ENCODE data around the gene IMPG2.

IMPG2 gene

GRCh38 chr3:101243285-101244211, 76.8 kb downstream of the IMPG2 start:
- ChIA-PET POLR2A (no interaction called here), CTCF (no interaction called here)

DNA sequence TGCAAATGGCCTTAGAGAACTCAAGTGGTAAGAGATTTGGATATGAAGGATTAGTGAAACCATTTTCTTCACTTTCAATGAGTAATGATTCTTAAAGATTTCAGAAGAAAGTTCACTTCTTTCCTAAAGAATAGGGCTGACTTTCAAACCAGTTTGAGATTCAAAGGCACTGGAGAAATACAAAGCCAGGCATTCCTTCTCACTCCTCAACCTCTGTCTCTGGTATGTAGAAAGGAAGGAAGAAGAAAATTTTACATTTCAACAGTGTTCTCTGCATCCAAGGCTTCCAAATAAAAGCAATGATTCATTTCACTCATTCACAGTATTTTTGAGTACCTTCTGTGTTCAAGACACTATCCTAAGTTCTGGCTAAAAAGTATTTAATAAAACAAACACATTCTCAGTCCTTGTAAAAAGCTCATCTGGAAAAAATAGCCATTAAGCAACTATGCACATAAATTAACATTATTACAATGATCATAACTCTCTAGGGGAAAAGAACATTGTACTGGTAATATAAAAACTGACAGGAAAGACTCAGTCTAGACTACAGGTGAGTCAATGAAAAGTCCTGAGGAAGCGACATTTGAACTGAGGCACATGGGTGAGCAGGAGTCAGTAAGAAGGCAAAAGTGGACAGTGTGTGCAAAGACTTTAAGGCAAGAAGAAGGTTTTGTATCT, 79.5 kb downstream of the IMPG2 start:
- ChIA-PET CTCF (no interaction called here), POLR2A (no interaction called here)
- DNase-seq (ENCODE audit: extremely low spot score) = no peak
- TF ChIP-seq TARDBP (IDR thresholded peaks at IDR 0.05) (no peak), CTBP1 (IDR thresholded peaks at IDR 0.05; ENCODE audit: borderline replicate concordance) (no peak)

More at GRCh38 chr3:101243285-101244211, 76.8 kb downstream of the IMPG2 start:
- TF ChIP-seq SP1 (IDR thresholded peaks at IDR 0.05) (no peak), BHLHE40 (IDR thresholded peaks at IDR 0.05; ENCODE audit: borderline replicate concordance) (no peak), HDGF (IDR thresholded peaks at IDR 0.05; ENCODE audit: borderline replicate concordance) (no peak), FOXM1 (IDR thresholded peaks at IDR 0.05; ENCODE audit: borderline replicate concordance) (no peak), SUZ12 (IDR thresholded peaks at IDR 0.05) (no peak), FOXK2 (IDR thresholded peaks at IDR 0.05) (no peak), FOXA1 (IDR thresholded peaks at IDR 0.05) (no peak), CTBP1 (IDR thresholded peaks at IDR 0.05; ENCODE audit: borderline replicate concordance) (no peak)
- no peak for DNase-seq (ENCODE audit: extremely low spot score)

- DNase-seq (ENCODE audit: extremely low spot score) = no peak
- ChIA-PET POLR2A (no interaction called here), CTCF (no interaction called here)
- TF ChIP-seq NFRKB (IDR thresholded peaks at IDR 0.05) = no peak
- TF ChIP-seq BHLHE40 (IDR thresholded peaks at IDR 0.05; ENCODE audit: borderline replicate concordance) = no peak
- no peak for TF ChIP-seq ARNT (IDR thresholded peaks at IDR 0.05)
- no peak for TF ChIP-seq SUZ12 (IDR thresholded peaks at IDR 0.05)
- TF ChIP-seq CTBP1 (IDR thresholded peaks at IDR 0.05; ENCODE audit: borderline replicate concordance) = no peak
- no peak for TF ChIP-seq ZNF384 (IDR thresholded peaks at IDR 0.05)
- TF ChIP-seq FOXA1 (IDR thresholded peaks at IDR 0.05) = no peak
- no peak for TF ChIP-seq FOXM1 (IDR thresholded peaks at IDR 0.05; ENCODE audit: borderline replicate concordance)
Measured at GRCh38 chr3:101235048-101235447, 85.3 kb downstream of the IMPG2 start.

- no peak for DNase-seq (ENCODE audit: extremely low spot score)
- POLR2A ChIA-PET = no interaction called here
- CTCF ChIA-PET = no interaction called here
- TF ChIP-seq LEF1 (IDR thresholded peaks at IDR 0.05; ENCODE audit: borderline replicate concordance) (no peak), SP1 (IDR thresholded peaks at IDR 0.05) (no peak), FOXA1 (IDR thresholded peaks at IDR 0.05) (no peak), ARNT (IDR thresholded peaks at IDR 0.05) (no peak), FOXK2 (IDR thresholded peaks at IDR 0.05) (no peak), TARDBP (IDR thresholded peaks at IDR 0.05) (no peak), SUZ12 (IDR thresholded peaks at IDR 0.05) (no peak), NFRKB (IDR thresholded peaks at IDR 0.05) (no peak), FOXM1 (IDR thresholded peaks at IDR 0.05; ENCODE audit: borderline replicate concordance) (no peak), CTBP1 (IDR thresholded peaks at IDR 0.05; ENCODE audit: borderline replicate concordance) (no peak), BHLHE40 (IDR thresholded peaks at IDR 0.05; ENCODE audit: borderline replicate concordance) (no peak), HDGF (IDR thresholded peaks at IDR 0.05; ENCODE audit: borderline replicate concordance) (no peak), ELF4 (IDR thresholded peaks at IDR 0.05) (no peak), ZNF384 (IDR thresholded peaks at IDR 0.05) (no peak), L3MBTL2 (conservative IDR thresholded peaks at IDR 0.05) (no peak)
- TF ChIP-seq, protein P1, sequence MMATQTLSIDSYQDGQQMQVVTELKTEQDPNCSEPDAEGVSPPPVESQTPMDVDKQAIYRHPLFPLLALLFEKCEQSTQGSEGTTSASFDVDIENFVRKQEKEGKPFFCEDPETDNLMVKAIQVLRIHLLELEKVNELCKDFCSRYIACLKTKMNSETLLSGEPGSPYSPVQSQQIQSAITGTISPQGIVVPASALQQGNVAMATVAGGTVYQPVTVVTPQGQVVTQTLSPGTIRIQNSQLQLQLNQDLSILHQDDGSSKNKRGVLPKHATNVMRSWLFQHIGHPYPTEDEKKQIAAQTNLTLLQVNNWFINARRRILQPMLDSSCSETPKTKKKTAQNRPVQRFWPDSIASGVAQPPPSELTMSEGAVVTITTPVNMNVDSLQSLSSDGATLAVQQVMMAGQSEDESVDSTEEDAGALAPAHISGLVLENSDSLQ (IDR thresholded peaks at IDR 0.05) = no peak
Measured at GRCh38 chr3:101230618-101231017, 89.8 kb downstream of the IMPG2 start.

DNA sequence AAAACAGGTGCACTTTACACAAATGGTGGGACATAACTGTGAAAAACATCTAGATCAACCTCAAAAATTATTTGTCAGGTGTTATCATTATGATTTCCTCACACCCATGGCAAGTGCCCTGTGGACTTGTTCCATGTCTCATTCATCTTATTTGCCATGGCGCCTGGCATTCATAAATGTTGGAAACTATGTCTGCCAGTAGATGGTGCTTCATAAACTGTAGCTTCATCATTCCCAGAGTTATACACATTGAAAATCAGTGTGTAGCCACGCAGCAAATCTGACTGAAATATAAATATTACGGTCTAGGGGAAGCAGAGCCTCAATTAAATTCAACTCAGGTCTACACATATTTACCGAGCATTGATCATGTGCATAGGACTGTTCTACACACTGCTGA, 90.7 kb downstream of the IMPG2 start:
- no peak for DNase-seq (ENCODE audit: extremely low spot score)
- POLR2A ChIA-PET = no interaction called here
- TF ChIP-seq FOXM1 (IDR thresholded peaks at IDR 0.05; ENCODE audit: borderline replicate concordance) = no peak
- TF ChIP-seq SP1 (IDR thresholded peaks at IDR 0.05) = no peak
- no peak for TF ChIP-seq ELF4 (IDR thresholded peaks at IDR 0.05)
- no peak for TF ChIP-seq ZNF384 (IDR thresholded peaks at IDR 0.05)
- TF ChIP-seq, protein P1 (IDR thresholded peaks at IDR 0.05) = no peak
- no peak for TF ChIP-seq HDGF (IDR thresholded peaks at IDR 0.05; ENCODE audit: borderline replicate concordance)
- no peak for TF ChIP-seq ARNT (IDR thresholded peaks at IDR 0.05)
- CTCF ChIA-PET = no interaction called here

DNA sequence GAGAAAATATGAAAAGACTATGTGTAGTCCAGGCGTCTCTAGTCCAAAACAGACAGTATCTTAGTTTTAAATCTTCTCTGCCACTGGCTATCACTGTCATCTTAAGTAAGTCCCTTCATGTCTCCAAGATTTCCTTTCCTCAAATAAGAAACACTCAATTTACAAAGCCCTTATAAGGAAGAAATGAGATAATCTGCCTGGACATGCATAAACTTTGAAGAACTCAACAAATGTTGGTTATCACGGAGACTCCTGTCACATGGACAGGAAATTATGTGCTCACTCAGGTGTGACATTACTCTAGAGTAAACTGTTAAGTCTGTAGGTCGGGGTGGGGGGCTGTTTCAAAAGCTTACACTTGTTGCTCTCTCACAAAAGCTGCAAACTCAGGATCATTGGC, 91.9 kb downstream of the IMPG2 start:
- CTCF ChIA-PET = no interaction called here
- DNase-seq (ENCODE audit: extremely low spot score) = no peak
- POLR2A ChIA-PET = no interaction called here
- no peak for TF ChIP-seq ARNT (IDR thresholded peaks at IDR 0.05)
- no peak for TF ChIP-seq FOXA1 (IDR thresholded peaks at IDR 0.05)
- TF ChIP-seq NFRKB (IDR thresholded peaks at IDR 0.05) = no peak
- TF ChIP-seq TARDBP (IDR thresholded peaks at IDR 0.05) = no peak
- TF ChIP-seq, protein P1 (IDR thresholded peaks at IDR 0.05) = no peak
- no peak for TF ChIP-seq ZNF384 (IDR thresholded peaks at IDR 0.05)
- TF ChIP-seq SUZ12 (IDR thresholded peaks at IDR 0.05) = no peak
- TF ChIP-seq CTBP1 (IDR thresholded peaks at IDR 0.05; ENCODE audit: borderline replicate concordance) = no peak
- no peak for TF ChIP-seq LEF1 (IDR thresholded peaks at IDR 0.05; ENCODE audit: borderline replicate concordance)
- TF ChIP-seq FOXK2 (IDR thresholded peaks at IDR 0.05) = no peak
- TF ChIP-seq BHLHE40 (IDR thresholded peaks at IDR 0.05; ENCODE audit: borderline replicate concordance) = no peak
- TF ChIP-seq SP1 (IDR thresholded peaks at IDR 0.05) = no peak
- no peak for TF ChIP-seq L3MBTL2 (conservative IDR thresholded peaks at IDR 0.05)

All from HEK293T (cell line).